HFFc6 (cell line): ENCODE measurements around the gene TRIM71. TPM values are rescaled to one million over a fixed set of nuclear protein-coding genes. Genes with fewer than 3 reads are reported as not detected.
A peak's percentile ranks its signal among the peaks of the same experiment; 100 is the strongest.
"Not testable (repeated sequence)": the region's sequence is repeated elsewhere in the genome, so short reads cannot be mapped to it uniquely, and the experiment has no call there.

ENCODE experiments used
- DNase-seq: peaks from one replicate; pipeline ENCODE4 v3.0.0-alpha.2; 2018
- H3K27ac Mint-ChIP-seq: 2 replicates; pipeline ENCODE4 v1.8.0; 2020; ENCODE audit warnings: mild to moderate bottlenecking, mixed read lengths
- H3K27me3 Mint-ChIP-seq: 2 replicates; pipeline ENCODE4 v1.8.0; 2021; ENCODE audit warnings: mild to moderate bottlenecking, moderate library complexity, mixed read lengths; ENCODE audit not compliant: insufficient read depth
- H3K36me3 Mint-ChIP-seq: 2 replicates; pipeline ENCODE4 v1.8.0; 2021; ENCODE audit warnings: low read depth, mixed read lengths
- H3K4me1 Mint-ChIP-seq: 2 replicates; pipeline ENCODE4 v1.8.0; 2020; ENCODE audit warnings: low read depth, mixed read lengths
- H3K4me3 Mint-ChIP-seq: 2 replicates; pipeline ENCODE4 v1.8.0; 2020; ENCODE audit warnings: mild to moderate bottlenecking, moderate library complexity, mixed read lengths
- H3K9me3 Mint-ChIP-seq: 2 replicates; pipeline ENCODE4 v1.8.0; 2020; ENCODE audit warnings: mild to moderate bottlenecking, mixed read lengths
- CTCF ChIP-seq: fragments of 200-600 bp; sonication (generic); IDR thresholded peaks from 2 replicates; pipeline ENCODE4 v1.5.0; 2021; ENCODE audit warnings: antibody characterized with exemption, mild to moderate bottlenecking
- total RNA-seq, 6 experiments: library from RNA; stranded (reverse); fragmentation: NEBNext Ultra II Directional; extraction: Animal tissue kit (Norgen Biotek cat#: 25700); gene quantifications; 2 replicates in 1 of 6; 3 replicates in 5 of 6; pipeline ENCODE4 v1.2.3, GENCODE V29; 2021

Gene TRIM71
- total RNA-seq, 6 experiments from 2014 or later = not detected

GRCh38 chr3:32897001-32897601 is 79.3 kb downstream of the TRIM71 start:
- Mint-ChIP-seq H3K27ac (no peak overlapping the region), H3K4me1 (peaks cover 11% of the 10 kb centered on the region; the same call in 1 of the 2 replicates), H3K4me3 (no peak overlapping the region), H3K36me3 (no peaks in the 10 kb centered on the region), H3K27me3 (peaks cover 62% of the 10 kb centered on the region), H3K9me3 (no peaks in the 10 kb centered on the region)
- TF ChIP-seq CTCF = no peak
- no peak for DNase-seq

- Mint-ChIP-seq H3K4me3 (no peak overlapping the region), H3K36me3 (no peaks in the 10 kb centered on the region), H3K27ac (no peak overlapping the region), H3K27me3 (peaks cover 57% of the 10 kb centered on the region), H3K9me3 (no peaks in the 10 kb centered on the region), H3K4me1 (peaks cover 11% of the 10 kb centered on the region; the same call in 1 of the 2 replicates)
- 0 out of 2 replicates have a peak, but pooled peaks have one; percentile 27 for TF ChIP-seq CTCF
- no peak for DNase-seq
Observed at GRCh38 chr3:32897981-32898623, 80.3 kb downstream of the TRIM71 start.

- Mint-ChIP-seq H3K4me3 (no peak overlapping the region), H3K27ac (no peak overlapping the region), H3K9me3 (no peaks in the 10 kb centered on the region), H3K4me1 (peaks cover 11% of the 10 kb centered on the region; the same call in 1 of the 2 replicates), H3K27me3 (peaks cover 48% of the 10 kb centered on the region), H3K36me3 (no peaks in the 10 kb centered on the region)
- no peak for DNase-seq
- TF ChIP-seq CTCF = no peak
Observed at GRCh38 chr3:32899265-32899664, 81.5 kb downstream of the TRIM71 start.

- no peaks in the 10 kb centered on the region for H3K9me3 Mint-ChIP-seq
- H3K27ac Mint-ChIP-seq = no peak overlapping the region
- H3K27me3 Mint-ChIP-seq = peaks cover 35% of the 10 kb centered on the region
- no peaks in the 10 kb centered on the region for H3K36me3 Mint-ChIP-seq
- no peak overlapping the region for H3K4me3 Mint-ChIP-seq
- peaks cover 11% of the 10 kb centered on the region; the same call in 1 of the 2 replicates for H3K4me1 Mint-ChIP-seq
- no peak for DNase-seq
- no peak for TF ChIP-seq CTCF
Observed at GRCh38 chr3:32901005-32901932, 83.5 kb downstream of the TRIM71 start.

DNA sequence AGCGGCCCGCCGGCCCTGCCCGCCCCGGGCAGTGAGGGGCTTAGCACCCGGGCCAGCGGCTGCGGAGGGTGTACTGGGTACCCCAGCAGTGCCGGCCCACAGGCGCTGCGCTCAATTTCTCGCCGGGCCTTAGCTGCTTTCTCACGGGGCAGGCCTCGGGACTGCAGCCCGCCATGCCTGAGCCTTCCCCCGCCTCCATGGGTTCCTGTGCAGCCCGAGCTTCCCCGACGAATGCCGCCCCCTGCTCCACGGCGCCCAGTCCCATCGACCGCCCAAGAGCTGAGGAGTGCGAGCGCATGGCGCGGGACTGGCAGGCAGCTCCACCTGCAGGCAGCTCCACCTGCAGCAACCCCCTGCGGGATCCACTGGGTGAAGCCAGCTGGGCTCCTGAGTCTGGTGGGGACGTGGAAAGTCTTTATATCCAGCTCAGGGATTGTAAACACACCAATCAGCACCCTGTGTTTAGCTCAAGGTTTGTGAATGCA is 85.1 kb downstream of the TRIM71 start:
- not testable (repeated sequence) for H3K9me3 Mint-ChIP-seq, H3K36me3 Mint-ChIP-seq, H3K4me3 Mint-ChIP-seq, DNase-seq, H3K27ac Mint-ChIP-seq
- peaks cover 29% of the 10 kb centered on the region for H3K27me3 Mint-ChIP-seq
- peaks cover 11% of the 10 kb centered on the region; the same call in 1 of the 2 replicates for H3K4me1 Mint-ChIP-seq
- TF ChIP-seq CTCF = peak; percentile 17; the same call in 1 of the 2 replicates
